HCT116 (cell line): ENCODE measurements around the gene DIP2A.

ENCODE experiments used
- EZH2 ChIP-seq: fragments of 200-600 bp; sonication (generic); IDR thresholded peaks from 2 replicates; pipeline ENCODE4 v1.6.1; 2017; ENCODE audit warnings: antibody characterized with exemption, mixed run types
- RAD21 ChIP-seq: IDR thresholded peaks from 2 replicates; pipeline ENCODE4 v1.6.1; 2012; ENCODE audit warnings: low read depth, mild to moderate bottlenecking
- SP1 ChIP-seq: IDR thresholded peaks from 2 replicates; pipeline ENCODE4 v1.6.1; 2012; ENCODE audit warnings: low read depth
- SRF ChIP-seq: IDR thresholded peaks from 2 replicates; pipeline ENCODE4 v1.6.1; 2012; ENCODE audit warnings: low read depth
- YY1 ChIP-seq: IDR thresholded peaks from 2 replicates; pipeline ENCODE4 v1.6.1; 2011; ENCODE audit warnings: low read length, low read depth, moderate library complexity, mild to moderate bottlenecking; ENCODE audit not compliant: insufficient replicate concordance; ENCODE audit errors: extremely low read depth
- ZNF274 ChIP-seq: fragments of 200-500 bp; sonication (Bioruptor generic); IDR thresholded peaks from 2 replicates; pipeline ENCODE4 v1.6.1; 2014; ENCODE audit warnings: mild to moderate bottlenecking, low read depth, low read length, inconsistent platforms
- TF ChIP-seq, protein P1 (sequence below), 3 experiments: fragments of 200-600 bp in 1 of 3; sonication (generic) in 1 of 3; IDR thresholded peaks in 2 of 3; conservative IDR thresholded peaks in 1 of 3; 2 replicates each; pipeline ENCODE4 v1.5.1; 2012 to 2017; ENCODE audit warnings: low read depth in 2 of 3, low read length in 2 of 3, antibody characterized with exemption in 1 of 3, borderline replicate concordance in 1 of 3, control low read depth in 1 of 3, mild to moderate bottlenecking in 1 of 3, mixed read lengths in 1 of 3, mixed run types in 1 of 3, moderate library complexity in 1 of 3; ENCODE audit not compliant: insufficient read depth in 1 of 3
- TF ChIP-seq, protein P2 (sequence below): IDR thresholded peaks from 2 replicates; pipeline ENCODE4 v1.6.1; 2012

DNA sequence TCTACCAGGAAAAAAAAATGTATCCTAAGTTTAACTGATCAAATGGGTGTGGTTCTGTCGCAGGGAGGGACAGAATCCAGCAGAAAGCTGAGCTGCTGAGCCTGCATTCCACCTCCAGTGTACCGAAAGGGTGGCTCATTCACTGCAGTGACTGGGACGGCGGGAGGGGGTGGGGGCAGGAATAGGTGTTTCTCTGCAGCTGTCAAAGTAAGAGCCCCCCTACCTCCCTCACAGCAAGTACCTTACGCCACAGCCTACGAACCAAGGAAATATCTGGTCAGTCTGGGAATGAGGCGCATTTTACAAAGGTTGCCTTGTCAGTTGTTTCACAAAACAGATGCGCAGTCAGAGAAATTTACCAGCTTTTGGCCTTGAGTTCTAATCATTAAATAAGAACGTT, 144.5 kb downstream of the DIP2A start:
- TF ChIP-seq, protein P1, sequence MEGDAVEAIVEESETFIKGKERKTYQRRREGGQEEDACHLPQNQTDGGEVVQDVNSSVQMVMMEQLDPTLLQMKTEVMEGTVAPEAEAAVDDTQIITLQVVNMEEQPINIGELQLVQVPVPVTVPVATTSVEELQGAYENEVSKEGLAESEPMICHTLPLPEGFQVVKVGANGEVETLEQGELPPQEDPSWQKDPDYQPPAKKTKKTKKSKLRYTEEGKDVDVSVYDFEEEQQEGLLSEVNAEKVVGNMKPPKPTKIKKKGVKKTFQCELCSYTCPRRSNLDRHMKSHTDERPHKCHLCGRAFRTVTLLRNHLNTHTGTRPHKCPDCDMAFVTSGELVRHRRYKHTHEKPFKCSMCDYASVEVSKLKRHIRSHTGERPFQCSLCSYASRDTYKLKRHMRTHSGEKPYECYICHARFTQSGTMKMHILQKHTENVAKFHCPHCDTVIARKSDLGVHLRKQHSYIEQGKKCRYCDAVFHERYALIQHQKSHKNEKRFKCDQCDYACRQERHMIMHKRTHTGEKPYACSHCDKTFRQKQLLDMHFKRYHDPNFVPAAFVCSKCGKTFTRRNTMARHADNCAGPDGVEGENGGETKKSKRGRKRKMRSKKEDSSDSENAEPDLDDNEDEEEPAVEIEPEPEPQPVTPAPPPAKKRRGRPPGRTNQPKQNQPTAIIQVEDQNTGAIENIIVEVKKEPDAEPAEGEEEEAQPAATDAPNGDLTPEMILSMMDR (IDR thresholded peaks at IDR 0.05 in 2 of 3, conservative IDR thresholded peaks at IDR 0.05 in 1 of 3; ENCODE audit: borderline replicate concordance in 1 of 3, insufficient read depth in 1 of 3, low read depth in 2 of 3, low read length in 2 of 3), result no peak
- no peak for TF ChIP-seq SP1
- TF ChIP-seq, protein P2, sequence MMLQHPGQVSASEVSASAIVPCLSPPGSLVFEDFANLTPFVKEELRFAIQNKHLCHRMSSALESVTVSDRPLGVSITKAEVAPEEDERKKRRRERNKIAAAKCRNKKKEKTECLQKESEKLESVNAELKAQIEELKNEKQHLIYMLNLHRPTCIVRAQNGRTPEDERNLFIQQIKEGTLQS, result no peak
- no peak for TF ChIP-seq EZH2
- no peak for TF ChIP-seq SRF
- no peak for TF ChIP-seq ZNF274
- TF ChIP-seq YY1, result no peak
- no peak for TF ChIP-seq RAD21
